ENCODE measurements around the gene LHX6.

GRCh38 chr9:122221183-122221811 lies 7.5 kb downstream of the LHX6 start:
- TF ChIP-seq CBX3 (IDR thresholded peaks at IDR 0.05; ENCODE audit: borderline replicate concordance in 1 of 2, low read length in 2 of 2) (no peak), TGIF2 (CRISPR knock-in tag; IDR thresholded peaks at IDR 0.05) (no peak), STAT6 (CRISPR knock-in tag; IDR thresholded peaks at IDR 0.05) (no peak), YY1 (IDR thresholded peaks at IDR 0.05; ENCODE audit: borderline replicate concordance in 1 of 3, control insufficient read depth in 1 of 3, extremely low read depth in 1 of 3, insufficient read depth in 3 of 3, insufficient read length in 1 of 3, insufficient replicate concordance in 2 of 3, low read depth in 1 of 3, low read length in 2 of 3) (no peak), MAX (CRISPR knock-in tag; IDR thresholded peaks at IDR 0.05) (no peak), U2AF2 (optimal IDR thresholded peaks at IDR 0.05; ENCODE audit: low read depth, low read length) (no peak), STAT5B (CRISPR knock-in tag; IDR thresholded peaks at IDR 0.05) (no peak), ZFX (CRISPR knock-in tag; IDR thresholded peaks at IDR 0.05) (no peak), EZH2 (IDR thresholded peaks at IDR 0.05; ENCODE audit: borderline replicate concordance, low read depth, low read length) (no peak), CTCF (IDR thresholded peaks at IDR 0.05 in 2 of 3, conservative IDR thresholded peaks at IDR 0.05 in 1 of 3; ENCODE audit: insufficient read depth in 2 of 3, low read depth in 1 of 3, low read length in 3 of 3) (no peak)

Measured in K562 (cell line).